IMR-90 (cell line): Measurements from ENCODE around the gene EXOC1L.

ENCODE experiments used
- BHLHE40 ChIP-seq: fragments of 150-350 bp; IDR thresholded peaks from 2 replicates; pipeline ENCODE4 v1.6.1; 2016; ENCODE audit warnings: mild to moderate bottlenecking, low read depth, low read length
- CEBPB ChIP-seq: IDR thresholded peaks from 2 replicates; pipeline ENCODE4 v1.6.1; 2012; ENCODE audit warnings: low read depth, low read length, improper control_type of control experiment
- CTCF ChIP-seq: conservative IDR thresholded peaks from 2 replicates; pipeline ENCODE4 v1.5.1; 2012; ENCODE audit warnings: mild to moderate bottlenecking, low read depth, low read length, improper control_type of control experiment
- FOS ChIP-seq: fragments of 150-350 bp; IDR thresholded peaks from 2 replicates; pipeline ENCODE4 v1.6.1; 2016; ENCODE audit warnings: low read depth, low read length
- MAFK ChIP-seq: IDR thresholded peaks from 2 replicates; pipeline ENCODE4 v1.6.1; 2012; ENCODE audit warnings: low read depth, low read length, improper control_type of control experiment
- MAZ ChIP-seq: IDR thresholded peaks from 2 replicates; pipeline ENCODE4 v1.6.1; 2012; ENCODE audit warnings: low read depth, mild to moderate bottlenecking, low read length, improper control_type of control experiment, moderate library complexity, borderline replicate concordance
- MXI1 ChIP-seq: IDR thresholded peaks from 2 replicates; pipeline ENCODE4 v1.6.1; 2012; ENCODE audit warnings: low read depth, mild to moderate bottlenecking, low read length, moderate library complexity, borderline replicate concordance
- NFE2L2 ChIP-seq: fragments of 150-350 bp; IDR thresholded peaks from 2 replicates; pipeline ENCODE4 v1.6.1; 2016; ENCODE audit warnings: low read depth, mild to moderate bottlenecking, low read length
- POLR2A ChIP-seq: IDR thresholded peaks from 2 replicates; pipeline ENCODE4 v1.6.1; 2012; ENCODE audit warnings: mild to moderate bottlenecking, low read depth, low read length
- RAD21 ChIP-seq: IDR thresholded peaks from 2 replicates; pipeline ENCODE4 v1.6.1; 2012; ENCODE audit warnings: low read length, improper control_type of control experiment
- RCOR1 ChIP-seq: IDR thresholded peaks from 2 replicates; pipeline ENCODE4 v1.6.1; 2012; ENCODE audit warnings: mild to moderate bottlenecking, low read length, improper control_type of control experiment; ENCODE audit not compliant: insufficient replicate concordance
- RFX5 ChIP-seq: IDR thresholded peaks from 2 replicates; pipeline ENCODE4 v1.8.0; 2012; ENCODE audit warnings: low read depth, mild to moderate bottlenecking, low read length, moderate library complexity
- SMC3 ChIP-seq: fragments of 150-350 bp; IDR thresholded peaks from 2 replicates; pipeline ENCODE4 v1.6.1; 2016; ENCODE audit warnings: low read depth, mild to moderate bottlenecking, antibody characterized with exemption, low read length, moderate library complexity
- USF2 ChIP-seq: fragments of 150-350 bp; IDR thresholded peaks from 2 replicates; pipeline ENCODE4 v1.6.1; 2017; ENCODE audit warnings: mild to moderate bottlenecking, antibody characterized with exemption, low read length, low read depth

GRCh38 chr4:55865228-55865806, 45.7 kb downstream of the EXOC1L start:
- TF ChIP-seq CTCF (no peak), RAD21 (no peak), POLR2A (no peak), SMC3 (no peak), RFX5 (no peak), MAZ (no peak), MXI1 (no peak), NFE2L2 (no peak), RCOR1 (no peak), BHLHE40 (no peak), USF2 (no peak), FOS (peak; percentile 68), CEBPB (peak; percentile 31; the same call in 1 of the 2 replicates), MAFK (peak; percentile 96)
